OCI-LY1 (cell line): ENCODE results near the gene RUNX1.

ENCODE experiments used
- H2AFZ ChIP-seq: fragments of 200-600 bp; sonication (generic), shearing (Covaris generic); 2 replicates; pipeline ENCODE4 v1.6.0; 2014; ENCODE audit warnings: antibody characterized with exemption, mild to moderate bottlenecking, low read length
- H3F3A ChIP-seq: fragments of 200-600 bp; sonication (generic), shearing (Covaris generic); 2 replicates; pipeline ENCODE4 v1.6.0; 2014; ENCODE audit warnings: mild to moderate bottlenecking, antibody characterized with exemption, low read length, moderate library complexity; ENCODE audit not compliant: insufficient read depth
- H3K27ac ChIP-seq: fragments of 200-600 bp; sonication (generic); 2 replicates; pipeline ENCODE4 v1.5.1; 2014; ENCODE audit warnings: low read length, mixed run types, mild to moderate bottlenecking, low read depth; ENCODE audit not compliant: poor library complexity, severe bottlenecking
- H3K27me3 ChIP-seq: fragments of 200-600 bp; sonication (generic); 2 replicates; pipeline ENCODE4 v1.6.0; 2014; ENCODE audit warnings: antibody characterized with exemption, mild to moderate bottlenecking, low read length, moderate library complexity; ENCODE audit not compliant: insufficient read depth
- H3K36me3 ChIP-seq: fragments of 200-600 bp; sonication (generic); 2 replicates; pipeline ENCODE4 v1.6.1; 2014; ENCODE audit warnings: mild to moderate bottlenecking, antibody characterized with exemption, low read length, moderate library complexity, mixed read lengths; ENCODE audit not compliant: insufficient read depth
- H3K4me1 ChIP-seq: fragments of 200-600 bp; sonication (generic); 2 replicates; pipeline ENCODE4 v1.5.1; 2014; ENCODE audit warnings: mild to moderate bottlenecking, low read length, moderate library complexity; ENCODE audit not compliant: insufficient read depth, severe bottlenecking
- H3K4me2 ChIP-seq: fragments of 200-600 bp; sonication (generic), shearing (Covaris generic); 2 replicates; pipeline ENCODE4 v1.6.1; 2014; ENCODE audit warnings: low read length
- H3K4me3 ChIP-seq: fragments of 200-600 bp; sonication (generic); 2 replicates; pipeline ENCODE4 v1.5.1; 2014; ENCODE audit warnings: low read length, low read depth, mild to moderate bottlenecking, mixed read lengths; ENCODE audit not compliant: poor library complexity, severe bottlenecking
- H3K79me2 ChIP-seq: fragments of 200-600 bp; shearing (Covaris generic); 2 replicates; pipeline ENCODE4 v1.6.1; 2016; ENCODE audit warnings: mixed run types, low read length, mixed read lengths; ENCODE audit not compliant: insufficient read depth
- H3K9ac ChIP-seq: fragments of 200-600 bp; sonication (generic), shearing (Covaris generic); 2 replicates; pipeline ENCODE4 v1.6.1; 2014; ENCODE audit warnings: mild to moderate bottlenecking, low read length, mixed read lengths
- H3K9me2 ChIP-seq: fragments of 200-600 bp; sonication (generic), shearing (Covaris generic); 2 replicates; pipeline ENCODE4 v1.6.1; 2014; ENCODE audit warnings: low read depth, mild to moderate bottlenecking, low read length, mixed read lengths
- H3K9me3 ChIP-seq: fragments of 200-600 bp; shearing (Covaris generic); 2 replicates; pipeline ENCODE4 v1.6.1; 2014; ENCODE audit warnings: low read length, mixed read lengths
- H4K20me1 ChIP-seq: fragments of 200-600 bp; sonication (generic), shearing (Covaris generic); 2 replicates; pipeline ENCODE4 v1.6.0; 2016; ENCODE audit warnings: mild to moderate bottlenecking, low read length; ENCODE audit not compliant: insufficient read depth
- EZH2 ChIP-seq: fragments of 200-600 bp; sonication (generic), shearing (Covaris generic); IDR thresholded peaks from 2 replicates; pipeline ENCODE4 v1.8.0; 2017; ENCODE audit warnings: borderline replicate concordance, mixed run types, mild to moderate bottlenecking, antibody characterized with exemption, low read length, moderate library complexity, mixed read lengths
- TF ChIP-seq, protein P1 (sequence below): fragments of 200-600 bp; sonication (generic), shearing (Covaris generic); IDR thresholded peaks from 2 replicates; pipeline ENCODE4 v1.5.1; 2017; ENCODE audit warnings: mild to moderate bottlenecking, antibody characterized with exemption, low read length, moderate library complexity, mixed read lengths

Gene RUNX1

DNA sequence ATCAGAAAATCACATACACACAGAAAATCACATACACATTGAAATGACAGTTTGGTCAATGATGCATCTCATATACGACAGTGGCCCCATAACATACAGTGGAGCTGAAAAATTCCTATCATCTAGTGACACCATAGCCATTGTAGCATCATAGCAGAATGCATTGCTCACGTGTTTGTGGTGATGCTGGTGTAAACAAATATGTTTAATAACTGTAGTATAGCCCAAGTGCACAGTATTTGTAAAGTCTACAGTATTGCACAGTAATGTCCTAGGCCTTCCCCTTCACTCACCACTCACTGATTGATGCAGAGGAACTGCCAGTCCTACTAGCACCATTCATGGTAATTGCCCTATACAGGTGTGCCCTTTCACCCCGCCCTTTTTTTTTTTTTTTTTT is 30.1 kb upstream of the RUNX1 start:
- no peak overlapping the region for H3K4me3 ChIP-seq
- H3K36me3 ChIP-seq = no peaks in the 10 kb centered on the region
- no peaks in the 10 kb centered on the region for H3F3A ChIP-seq
- H3K9me2 ChIP-seq = no peaks in the 10 kb centered on the region
- H3K27me3 ChIP-seq = no peaks in the 10 kb centered on the region
- no peak overlapping the region for H3K27ac ChIP-seq
- H3K9me3 ChIP-seq = peaks cover 9% of the 10 kb centered on the region; the same call in 1 of the 2 replicates
- peaks cover 3% of the 10 kb centered on the region for H3K4me1 ChIP-seq
- H4K20me1 ChIP-seq = no peaks in the 10 kb centered on the region
- no peak overlapping the region for H3K4me2 ChIP-seq
- H3K9ac ChIP-seq = no peak overlapping the region
- TF ChIP-seq, protein P1, sequence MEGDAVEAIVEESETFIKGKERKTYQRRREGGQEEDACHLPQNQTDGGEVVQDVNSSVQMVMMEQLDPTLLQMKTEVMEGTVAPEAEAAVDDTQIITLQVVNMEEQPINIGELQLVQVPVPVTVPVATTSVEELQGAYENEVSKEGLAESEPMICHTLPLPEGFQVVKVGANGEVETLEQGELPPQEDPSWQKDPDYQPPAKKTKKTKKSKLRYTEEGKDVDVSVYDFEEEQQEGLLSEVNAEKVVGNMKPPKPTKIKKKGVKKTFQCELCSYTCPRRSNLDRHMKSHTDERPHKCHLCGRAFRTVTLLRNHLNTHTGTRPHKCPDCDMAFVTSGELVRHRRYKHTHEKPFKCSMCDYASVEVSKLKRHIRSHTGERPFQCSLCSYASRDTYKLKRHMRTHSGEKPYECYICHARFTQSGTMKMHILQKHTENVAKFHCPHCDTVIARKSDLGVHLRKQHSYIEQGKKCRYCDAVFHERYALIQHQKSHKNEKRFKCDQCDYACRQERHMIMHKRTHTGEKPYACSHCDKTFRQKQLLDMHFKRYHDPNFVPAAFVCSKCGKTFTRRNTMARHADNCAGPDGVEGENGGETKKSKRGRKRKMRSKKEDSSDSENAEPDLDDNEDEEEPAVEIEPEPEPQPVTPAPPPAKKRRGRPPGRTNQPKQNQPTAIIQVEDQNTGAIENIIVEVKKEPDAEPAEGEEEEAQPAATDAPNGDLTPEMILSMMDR = no peak
- no peak for TF ChIP-seq EZH2
- no peaks in the 10 kb centered on the region for H3K79me2 ChIP-seq
- no peak overlapping the region for H2AFZ ChIP-seq

DNA sequence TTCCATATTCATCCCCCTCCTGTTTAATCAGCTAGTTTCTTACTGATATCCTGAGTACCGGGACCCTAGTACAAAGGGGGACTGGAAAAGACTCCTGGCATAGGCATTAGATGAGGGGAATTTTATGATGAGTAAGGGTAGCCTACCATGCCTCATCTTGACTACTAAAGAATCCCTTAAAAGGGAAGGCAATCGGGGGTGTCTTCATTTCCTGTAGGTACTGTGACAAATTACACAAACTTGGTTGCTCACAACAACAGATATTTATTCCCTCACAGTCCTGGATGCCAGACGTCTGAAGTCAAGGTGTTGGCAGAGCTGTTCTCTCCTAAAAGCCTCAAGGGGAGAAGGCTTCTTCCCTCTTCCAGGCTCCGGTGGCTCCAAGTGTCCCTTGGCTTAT is 28.9 kb upstream of the RUNX1 start:
- Histone ChIP-seq H3K27ac (no peak overlapping the region), H2AFZ (peak overlapping the region; percentile 48; the same call in 1 of the 2 replicates), H3K4me1 (peaks cover 8% of the 10 kb centered on the region), H3K9me3 (peaks cover 14% of the 10 kb centered on the region), H3K27me3 (no peaks in the 10 kb centered on the region), H4K20me1 (no peaks in the 10 kb centered on the region), H3K4me2 (no peak overlapping the region), H3K79me2 (no peaks in the 10 kb centered on the region), H3K9ac (no peak overlapping the region), H3K4me3 (no peak overlapping the region), H3K36me3 (no peaks in the 10 kb centered on the region), H3F3A (no peaks in the 10 kb centered on the region), H3K9me2 (no peaks in the 10 kb centered on the region)
- TF ChIP-seq EZH2 = no peak

DNA sequence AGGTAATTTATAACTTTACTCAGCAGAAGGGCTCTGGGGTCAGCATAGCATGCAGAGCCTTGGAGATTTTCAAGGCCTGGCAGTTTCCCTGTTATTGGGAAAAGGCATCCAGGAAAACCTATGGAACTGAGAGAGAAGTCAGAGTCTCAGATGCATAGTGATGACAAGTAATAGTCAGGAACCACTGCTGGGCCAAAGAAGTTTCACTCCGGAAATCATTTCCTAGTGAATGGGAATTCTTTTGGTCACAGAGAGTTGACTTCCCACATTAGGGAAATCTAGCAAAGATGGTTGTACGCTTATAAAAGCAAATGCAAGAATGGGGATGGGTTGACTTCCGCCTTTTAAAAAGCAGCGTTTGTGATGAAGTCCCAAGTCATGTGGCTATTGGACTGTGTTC is 28.4 kb upstream of the RUNX1 start:
- Histone ChIP-seq H3K4me1 (peaks cover 11% of the 10 kb centered on the region), H3K27me3 (no peaks in the 10 kb centered on the region), H3K27ac (no peak overlapping the region), H3K9me3 (peaks cover 14% of the 10 kb centered on the region), H3K79me2 (no peaks in the 10 kb centered on the region), H3K4me3 (no peak overlapping the region), H3F3A (no peaks in the 10 kb centered on the region), H2AFZ (peak overlapping the region; percentile 48; the same call in 1 of the 2 replicates), H3K36me3 (no peaks in the 10 kb centered on the region), H4K20me1 (no peaks in the 10 kb centered on the region), H3K4me2 (no peak overlapping the region), H3K9me2 (no peaks in the 10 kb centered on the region), H3K9ac (no peak overlapping the region)
- no peak for TF ChIP-seq EZH2
- TF ChIP-seq, protein P1 = no peak

DNA sequence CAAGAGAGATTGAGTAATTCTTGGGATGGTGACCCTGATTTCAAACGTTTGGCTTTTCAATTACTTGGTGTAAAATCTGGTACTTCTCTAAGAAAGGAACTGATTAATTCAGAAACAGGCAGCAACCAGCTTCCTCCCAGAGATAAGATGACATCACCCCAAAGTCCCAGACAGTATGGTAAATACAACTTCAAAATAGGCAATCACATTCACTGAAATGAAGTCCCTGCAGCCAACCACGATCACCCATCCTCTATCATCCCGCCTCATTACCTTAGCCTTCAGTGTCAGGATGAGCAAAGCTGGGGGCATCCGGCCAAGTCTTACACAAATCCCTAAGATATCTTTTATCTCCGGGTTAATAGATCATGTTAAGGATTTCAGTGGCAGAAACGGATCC is 26.4 kb upstream of the RUNX1 start:
- Histone ChIP-seq H3K4me3 (no peak overlapping the region), H3K9ac (no peak overlapping the region), H3F3A (no peaks in the 10 kb centered on the region), H3K9me2 (no peaks in the 10 kb centered on the region), H4K20me1 (no peaks in the 10 kb centered on the region), H3K4me2 (no peak overlapping the region), H3K9me3 (peaks cover 14% of the 10 kb centered on the region), H2AFZ (no peak overlapping the region), H3K79me2 (no peaks in the 10 kb centered on the region), H3K4me1 (peaks cover 18% of the 10 kb centered on the region), H3K36me3 (no peaks in the 10 kb centered on the region), H3K27me3 (no peaks in the 10 kb centered on the region), H3K27ac (no peak overlapping the region)
- TF ChIP-seq, protein P1 = no peak
- no peak for TF ChIP-seq EZH2
